DOHH2 (cell line): ENCODE data around the gene ABHD1.
"Not testable (repeated sequence)": the region's sequence is repeated elsewhere in the genome, so short reads cannot be mapped to it uniquely, and the experiment has no call there.

Experiments used
- H3F3A ChIP-seq: fragments of 200-600 bp; sonication (generic), shearing (Covaris generic); 2 replicates; pipeline ENCODE4 v1.6.0; 2016; ENCODE audit warnings: antibody characterized with exemption, mild to moderate bottlenecking; ENCODE audit not compliant: control insufficient read depth, insufficient read depth
- H3K27ac ChIP-seq: fragments of 200-600 bp; sonication (generic); 2 replicates; pipeline ENCODE4 v1.5.1; 2014; ENCODE audit warnings: low read depth, mild to moderate bottlenecking, low read length, moderate library complexity
- H3K27me3 ChIP-seq: fragments of 200-600 bp; sonication (generic); 2 replicates; pipeline ENCODE4 v1.6.1; 2014; ENCODE audit warnings: mild to moderate bottlenecking, low read length, mixed read lengths; ENCODE audit not compliant: control insufficient read depth
- H3K36me3 ChIP-seq: fragments of 200-600 bp; sonication (generic); 2 replicates; pipeline ENCODE4 v1.6.1; 2014; ENCODE audit warnings: mild to moderate bottlenecking, low read length, moderate library complexity, mixed read lengths; ENCODE audit not compliant: control insufficient read depth
- H3K4me1 ChIP-seq: fragments of 200-600 bp; sonication (generic); 2 replicates; pipeline ENCODE4 v1.6.1; 2014; ENCODE audit warnings: mild to moderate bottlenecking, low read length, mixed read lengths; ENCODE audit not compliant: control insufficient read depth
- H3K4me2 ChIP-seq: fragments of 200-600 bp; sonication (generic); 2 replicates; pipeline ENCODE4 v1.6.0; 2014; ENCODE audit warnings: mild to moderate bottlenecking, low read length, moderate library complexity
- H3K4me3 ChIP-seq: fragments of 200-600 bp; sonication (generic); 2 replicates; pipeline ENCODE4 v1.5.1; 2014; ENCODE audit warnings: mild to moderate bottlenecking, low read length, mixed read lengths
- H3K79me2 ChIP-seq: fragments of 200-600 bp; sonication (generic); 2 replicates; pipeline ENCODE4 v1.6.1; 2014; ENCODE audit warnings: mild to moderate bottlenecking, low read length, mixed read lengths; ENCODE audit not compliant: control insufficient read depth
- H3K9me2 ChIP-seq: fragments of 200-600 bp; sonication (generic); replicated peaks from 2 replicates; pipeline ENCODE4 v1.6.1; 2014; ENCODE audit warnings: mild to moderate bottlenecking, low read length, mixed read lengths; ENCODE audit not compliant: control insufficient read depth
- H3K9me3 ChIP-seq: fragments of 200-600 bp; sonication (generic); 2 replicates; pipeline ENCODE4 v1.6.1; 2014; ENCODE audit warnings: antibody characterized with exemption, low read length, mixed read lengths; ENCODE audit not compliant: control insufficient read depth, insufficient read depth
- H4K20me1 ChIP-seq: fragments of 200-600 bp; sonication (generic); 2 replicates; pipeline ENCODE4 v1.6.0; 2014; ENCODE audit warnings: low read depth, mild to moderate bottlenecking, antibody characterized with exemption, low read length, moderate library complexity; ENCODE audit not compliant: control insufficient read depth, insufficient read depth
- CTCF ChIP-seq: fragments of 200-600 bp; sonication (generic); IDR thresholded peaks from one replicate; pipeline ENCODE4 v1.5.1; 2014; ENCODE audit warnings: antibody characterized with exemption, mild to moderate bottlenecking, low read depth, low read length; ENCODE audit not compliant: poor library complexity, severe bottlenecking
- EZH2phosphoT487 ChIP-seq: fragments of 200-600 bp; sonication (generic); IDR thresholded peaks from 2 replicates; pipeline ENCODE4 v1.6.1; 2017; ENCODE audit warnings: borderline replicate concordance, mild to moderate bottlenecking, antibody characterized with exemption, low read length, moderate library complexity, mixed read lengths

Gene ABHD1

GRCh38 chr2:27175330-27175729 is 51.7 kb downstream of the ABHD1 start:
- Histone ChIP-seq H3K4me2 (no peak overlapping the region), H3K36me3 (no peaks in the 10 kb centered on the region), H3K27me3 (no peaks in the 10 kb centered on the region), H3F3A (no peaks in the 10 kb centered on the region; the same call in 1 of the 2 replicates), H3K4me1 (peaks cover 53% of the 10 kb centered on the region), H3K9me2 (no peaks in the 10 kb centered on the region), H3K4me3 (no peak overlapping the region), H3K27ac (no peak overlapping the region), H4K20me1 (no peaks in the 10 kb centered on the region), H3K9me3 (no peaks in the 10 kb centered on the region), H3K79me2 (no peaks in the 10 kb centered on the region)
- TF ChIP-seq EZH2phosphoT487 = no peak
- no peak for TF ChIP-seq CTCF

- H3K27ac ChIP-seq, H3K27me3 ChIP-seq, H3K4me3 ChIP-seq, H3K9me3 ChIP-seq, H3F3A ChIP-seq, H3K36me3 ChIP-seq, H4K20me1 ChIP-seq, H3K79me2 ChIP-seq, H3K9me2 ChIP-seq, H3K4me2 ChIP-seq: not testable (repeated sequence)
- H3K4me1 ChIP-seq = peaks cover 49% of the 10 kb centered on the region
These were observed 52.2 kb downstream of the ABHD1 start for GRCh38 chr2:27175781-27176180.

- Histone ChIP-seq H3K79me2 (no peaks in the 10 kb centered on the region), H3K4me3 (no peak overlapping the region), H4K20me1 (no peaks in the 10 kb centered on the region), H3K4me1 (peaks cover 40% of the 10 kb centered on the region), H3K27me3 (no peaks in the 10 kb centered on the region), H3K9me2 (no peaks in the 10 kb centered on the region), H3F3A (no peaks in the 10 kb centered on the region; the same call in 1 of the 2 replicates), H3K9me3 (no peaks in the 10 kb centered on the region), H3K36me3 (no peaks in the 10 kb centered on the region), H3K27ac (no peak overlapping the region), H3K4me2 (no peak overlapping the region)
- TF ChIP-seq EZH2phosphoT487 = no peak
- no peak for TF ChIP-seq CTCF
These were observed 54.1 kb downstream of the ABHD1 start for GRCh38 chr2:27177441-27178351.

- H3K4me3 ChIP-seq = no peak overlapping the region
- no peaks in the 10 kb centered on the region for H3K27me3 ChIP-seq
- no peaks in the 10 kb centered on the region for H3K36me3 ChIP-seq
- no peaks in the 10 kb centered on the region for H3K79me2 ChIP-seq
- H3K4me1 ChIP-seq = peaks cover 38% of the 10 kb centered on the region
- no peaks in the 10 kb centered on the region; the same call in 1 of the 2 replicates for H3F3A ChIP-seq
- no peaks in the 10 kb centered on the region for H3K9me3 ChIP-seq
- peak overlapping the region; percentile 12; the same call in 1 of the 2 replicates for H3K4me2 ChIP-seq
- no peaks in the 10 kb centered on the region for H4K20me1 ChIP-seq
- no peaks in the 10 kb centered on the region for H3K9me2 ChIP-seq
- no peak overlapping the region for H3K27ac ChIP-seq
- no peak for TF ChIP-seq CTCF
- no peak for TF ChIP-seq EZH2phosphoT487
These were observed 54.9 kb downstream of the ABHD1 start for GRCh38 chr2:27178469-27178868.
